ENCODE results near the gene ATXN1.

GRCh38 chr6:16254535-16254934 is 506.7 kb downstream of the ATXN1 start:
- TF ChIP-seq CTCF (conservative IDR thresholded peaks at IDR 0.05; ENCODE audit: low read length) (no peak), EZH2phosphoT487 (IDR thresholded peaks at IDR 0.05; ENCODE audit: borderline replicate concordance) (no peak)

All from Loucy (cell line).